ENCODE data around the gene NGLY1.

- TF ChIP-seq CTCF (IDR thresholded peaks at IDR 0.05) = no peak
- TF ChIP-seq EP300 (IDR thresholded peaks at IDR 0.05) = no peak
- TF ChIP-seq POLR2A (IDR thresholded peaks at IDR 0.05) = no peak
- TF ChIP-seq POLR2AphosphoS5 (IDR thresholded peaks at IDR 0.05) = no peak
These were observed 37.1 kb upstream of the NGLY1 start for GRCh38 chr3:25820366-25820765.

Data from sigmoid colon (tissue), 4 donors.